ENCODE results near the gene SLC17A7. TPM values are rescaled to one million over a fixed set of nuclear protein-coding genes. Genes with fewer than 3 reads are reported as not detected.

SLC17A7 gene
- total RNA-seq, 4 donors from 2014 or later: 0.38 to 1.4 (median 0.97) TPM

DNA sequence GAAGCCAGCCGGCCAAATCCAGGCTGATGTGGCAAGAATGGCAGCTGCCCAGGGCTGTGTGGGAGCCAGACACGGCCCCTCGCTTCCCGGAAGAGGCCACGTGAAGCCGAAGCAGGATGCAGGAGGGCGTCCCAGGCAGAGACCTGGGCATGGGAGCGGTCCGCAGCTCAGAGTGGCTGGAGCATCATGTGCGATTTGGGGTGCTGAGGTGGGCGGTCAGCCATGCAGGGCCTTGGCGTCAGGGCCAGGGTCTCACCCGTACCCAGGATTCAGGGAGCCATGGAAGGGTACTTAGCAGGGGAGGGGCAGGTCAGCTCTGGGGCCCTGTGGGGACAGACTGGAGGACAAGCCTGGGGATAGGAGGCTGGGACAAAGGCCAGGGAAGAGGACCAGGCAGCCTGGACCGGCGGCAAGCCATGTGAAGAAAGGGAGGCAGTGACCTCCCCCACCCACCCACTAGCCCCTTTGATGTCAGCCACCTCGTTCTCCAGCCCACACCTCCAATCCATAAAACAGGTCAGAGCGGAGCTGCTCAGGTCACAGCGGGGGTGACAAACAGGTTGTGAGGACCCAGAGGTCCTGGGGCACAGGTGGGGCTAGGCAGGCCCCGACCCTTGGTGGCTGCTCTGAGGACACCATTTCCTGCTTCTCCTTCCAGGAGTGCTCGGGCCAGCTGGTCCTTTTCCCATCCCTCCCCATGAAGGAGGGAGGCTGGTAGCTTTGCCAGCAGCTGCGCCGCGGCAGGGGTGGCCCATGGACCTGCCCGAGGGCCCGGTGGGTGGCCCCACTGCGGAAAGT, 51.0 kb downstream of the SLC17A7 start:
- WGBS, 2 donors: 59 to 75% methylated on average over 19 to 25 of the region's 26 CpGs
- no peak for TF ChIP-seq POLR2A (IDR thresholded peaks at IDR 0.05)
- TF ChIP-seq, protein P1, sequence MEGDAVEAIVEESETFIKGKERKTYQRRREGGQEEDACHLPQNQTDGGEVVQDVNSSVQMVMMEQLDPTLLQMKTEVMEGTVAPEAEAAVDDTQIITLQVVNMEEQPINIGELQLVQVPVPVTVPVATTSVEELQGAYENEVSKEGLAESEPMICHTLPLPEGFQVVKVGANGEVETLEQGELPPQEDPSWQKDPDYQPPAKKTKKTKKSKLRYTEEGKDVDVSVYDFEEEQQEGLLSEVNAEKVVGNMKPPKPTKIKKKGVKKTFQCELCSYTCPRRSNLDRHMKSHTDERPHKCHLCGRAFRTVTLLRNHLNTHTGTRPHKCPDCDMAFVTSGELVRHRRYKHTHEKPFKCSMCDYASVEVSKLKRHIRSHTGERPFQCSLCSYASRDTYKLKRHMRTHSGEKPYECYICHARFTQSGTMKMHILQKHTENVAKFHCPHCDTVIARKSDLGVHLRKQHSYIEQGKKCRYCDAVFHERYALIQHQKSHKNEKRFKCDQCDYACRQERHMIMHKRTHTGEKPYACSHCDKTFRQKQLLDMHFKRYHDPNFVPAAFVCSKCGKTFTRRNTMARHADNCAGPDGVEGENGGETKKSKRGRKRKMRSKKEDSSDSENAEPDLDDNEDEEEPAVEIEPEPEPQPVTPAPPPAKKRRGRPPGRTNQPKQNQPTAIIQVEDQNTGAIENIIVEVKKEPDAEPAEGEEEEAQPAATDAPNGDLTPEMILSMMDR (IDR thresholded peaks at IDR 0.05): no peak
- H3K4me3 ChIP-seq (ENCODE audit: low read depth, poor library complexity, severe bottlenecking): no peak overlapping the region
- intact Hi-C loops (cut with DNase I; ENCODE audit: low total_unique reads): loop anchor here (5.0 kb wide), 1 partner anchor 47 kb away; no protein-coding TSS in a partner anchor
- DNase-seq (ENCODE audit: low spot score in 2 of 2): no peak

DNA sequence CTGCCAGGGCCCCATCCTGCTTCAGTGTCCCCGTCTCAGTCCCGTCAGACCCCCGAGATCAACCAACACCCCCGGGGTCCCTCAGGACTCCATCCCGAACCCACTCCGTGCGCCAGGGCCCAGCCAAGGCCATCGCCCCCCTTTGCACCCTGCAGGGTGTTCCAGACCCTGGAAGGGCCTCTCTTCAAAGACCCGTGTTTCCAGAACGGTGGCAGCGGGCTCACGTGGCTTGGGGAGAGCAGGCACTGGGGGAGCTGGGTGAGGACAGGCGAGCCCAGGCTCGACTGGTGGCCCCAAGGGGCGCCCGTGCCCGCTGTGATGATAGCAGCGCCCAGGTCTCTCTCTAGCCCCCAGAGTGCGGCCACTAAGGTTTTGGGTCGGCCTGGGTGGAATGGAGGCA, 51.9 kb downstream of the SLC17A7 start:
- no peak for TF ChIP-seq POLR2A (IDR thresholded peaks at IDR 0.05)
- TF ChIP-seq, protein P1 (IDR thresholded peaks at IDR 0.05): no peak
- intact Hi-C loops (cut with DNase I; ENCODE audit: low total_unique reads): no loop called here
- no peak for DNase-seq (ENCODE audit: low spot score in 2 of 2)
- no peak overlapping the region for H3K4me3 ChIP-seq (ENCODE audit: low read depth, poor library complexity, severe bottlenecking)
- WGBS, 2 donors: 76 to 77% methylated on average over 19 to 20 of the region's 20 CpGs

DNA sequence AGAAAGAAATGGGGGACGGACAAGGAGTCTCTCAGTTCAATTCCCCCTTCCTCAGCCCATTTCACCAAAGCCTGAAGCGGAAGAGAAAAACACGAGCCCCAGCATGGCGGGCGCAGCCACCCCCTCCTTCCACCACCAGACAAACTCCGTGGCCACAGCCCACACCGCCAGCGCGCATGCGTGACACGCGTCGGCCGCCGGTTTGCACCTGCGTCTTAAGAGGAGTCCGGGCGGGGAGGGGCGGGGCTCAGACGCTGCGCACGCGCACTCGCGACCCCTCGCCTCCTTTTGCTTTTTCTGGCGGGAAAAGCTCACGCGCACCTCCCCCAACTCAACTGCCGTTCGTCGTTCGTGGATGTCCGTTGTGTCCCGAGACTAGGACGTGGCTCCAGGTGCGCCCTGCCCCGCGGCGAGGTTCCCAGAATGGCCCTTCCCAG, 53.4 kb downstream of the SLC17A7 start, which contains the start of gene KASH5:
Gene KASH5 (plus strand): TSS at position 314 of the 437 bp plus-strand sequence. CDS start 2,635 bp downstream, outside the sequence.
- intact Hi-C loops (cut with DNase I; ENCODE audit: low total_unique reads): no loop called here

DNA sequence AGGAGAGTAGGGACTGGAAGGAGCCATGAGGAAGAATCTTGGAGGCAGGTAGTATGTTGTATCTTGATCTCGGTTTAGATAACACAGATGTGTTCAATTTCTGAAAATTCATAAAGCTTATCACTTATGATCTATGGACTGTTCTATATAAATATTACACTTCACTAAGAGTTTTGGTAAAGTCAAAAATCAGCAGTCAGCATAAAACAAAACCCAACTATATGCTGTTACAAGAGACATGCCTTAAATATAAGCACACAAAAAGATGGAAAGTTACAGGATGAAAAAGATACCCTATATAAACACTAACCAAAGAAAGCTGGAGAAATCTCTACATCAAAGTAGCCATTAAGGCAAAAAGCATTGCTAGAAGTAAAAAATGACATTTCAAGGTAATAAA, 57.7 kb downstream of the SLC17A7 start:
- TF ChIP-seq, protein P1 (IDR thresholded peaks at IDR 0.05): no peak
- no peak for TF ChIP-seq POLR2A (IDR thresholded peaks at IDR 0.05)
- 43 to 81% methylated on average over 1 of the region's 1 CpG for WGBS, 2 donors
- no peak for DNase-seq (ENCODE audit: low spot score in 2 of 2)
- H3K4me3 ChIP-seq (ENCODE audit: low read depth, poor library complexity, severe bottlenecking): no peak overlapping the region
- intact Hi-C loops (cut with DNase I; ENCODE audit: low total_unique reads): no loop called here

More for the DNA sequence above, 53.4 kb downstream of the SLC17A7 start, which contains the start of gene KASH5:
- no peak for TF ChIP-seq POLR2A (IDR thresholded peaks at IDR 0.05)
- TF ChIP-seq, protein P1 (IDR thresholded peaks at IDR 0.05): no peak
- no peak within 1 kb of the TSS for H3K4me3 ChIP-seq (ENCODE audit: low read depth, poor library complexity, severe bottlenecking)
- WGBS, 2 donors: 53 to 57% methylated on average over 38 to 40 of the region's 40 CpGs
- peak; percentile 55 to 90 for DNase-seq (ENCODE audit: low spot score in 2 of 2)

DNA sequence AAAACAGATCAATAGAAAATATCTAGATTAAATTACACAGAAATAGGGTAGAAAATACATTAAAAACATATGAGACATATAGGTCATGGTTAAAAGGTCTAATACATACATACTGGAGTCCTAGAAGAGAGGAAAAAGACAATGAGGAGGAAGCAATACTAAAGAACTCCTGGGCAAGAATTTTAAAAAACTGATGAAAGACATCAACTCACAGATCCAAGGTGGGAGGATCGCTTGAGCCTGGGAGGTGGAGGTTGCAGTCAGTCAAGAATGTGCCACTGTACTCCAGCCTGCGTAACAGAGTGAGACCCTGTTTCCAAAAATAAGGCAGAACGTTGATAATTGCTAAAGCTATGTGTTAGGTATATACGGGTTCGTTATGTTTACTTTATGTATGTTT, 58.7 kb downstream of the SLC17A7 start:
- intact Hi-C loops (cut with DNase I; ENCODE audit: low total_unique reads): no loop called here
- TF ChIP-seq POLR2A (IDR thresholded peaks at IDR 0.05): no peak
- TF ChIP-seq, protein P1 (IDR thresholded peaks at IDR 0.05): no peak
- no peak overlapping the region for H3K4me3 ChIP-seq (ENCODE audit: low read depth, poor library complexity, severe bottlenecking)
- WGBS, 2 donors: 95 to 97% methylated on average over 5 of the region's 5 CpGs
- DNase-seq (ENCODE audit: low spot score in 2 of 2): no peak

Data from lower leg skin (tissue), 4 donors.